Large intestine (tissue), 3 donors: ENCODE data around the gene ACER2. TPM values are rescaled to one million over a fixed set of nuclear protein-coding genes. Genes with fewer than 3 reads are reported as not detected.
A peak's percentile ranks its signal among the peaks of the same experiment; 100 is the strongest.
"Not testable (repeated sequence)": the region's sequence is repeated elsewhere in the genome, so short reads cannot be mapped to it uniquely, and the experiment has no call there.

Source experiments
- DNase-seq, 2 donors: peaks; one replicate each; pipeline versions ENCODE4 v3.0.0 to v3.0.0-alpha.2; 2013
- H3K27ac ChIP-seq: one replicate; pipeline ENCODE4 v1.5.1; 2013; ENCODE audit warnings: low read length
- H3K27me3 ChIP-seq: 2 replicates; pipeline ENCODE4 v1.6.1; 2013; ENCODE audit warnings: low read length; ENCODE audit not compliant: control insufficient read depth, insufficient read depth
- H3K36me3 ChIP-seq: 2 replicates; pipeline ENCODE4 v1.6.1; 2013; ENCODE audit warnings: low read length; ENCODE audit not compliant: control insufficient read depth, insufficient read depth
- H3K4me1 ChIP-seq: one replicate; pipeline ENCODE4 v1.6.1; 2013; ENCODE audit warnings: low read length; ENCODE audit not compliant: control insufficient read depth, insufficient read depth
- H3K4me3 ChIP-seq: one replicate; pipeline ENCODE4 v1.5.1; 2013; ENCODE audit warnings: low read length
- H3K9me3 ChIP-seq: one replicate; pipeline ENCODE4 v1.6.1; 2013; ENCODE audit warnings: mild to moderate bottlenecking, low read depth, low read length, moderate library complexity; ENCODE audit not compliant: control insufficient read depth
- WGBS: methylation state at CpG from one replicate; pipeline ENCODE4 v1.1.5; 2013; ENCODE audit warnings: low lambda C conversion rate; ENCODE audit not compliant: insufficient coverage; 5-methylcytosine and 5-hydroxymethylcytosine counted together
- polyA plus RNA-seq: library from polyadenylated mRNA; unstranded; fragments of 120-200 nt; gene quantifications from one replicate; pipeline ENCODE4 v1.2.1, GENCODE V29; 2013

Gene ACER2
- polyA plus RNA-seq, 1 donor = 3.5 TPM

DNA sequence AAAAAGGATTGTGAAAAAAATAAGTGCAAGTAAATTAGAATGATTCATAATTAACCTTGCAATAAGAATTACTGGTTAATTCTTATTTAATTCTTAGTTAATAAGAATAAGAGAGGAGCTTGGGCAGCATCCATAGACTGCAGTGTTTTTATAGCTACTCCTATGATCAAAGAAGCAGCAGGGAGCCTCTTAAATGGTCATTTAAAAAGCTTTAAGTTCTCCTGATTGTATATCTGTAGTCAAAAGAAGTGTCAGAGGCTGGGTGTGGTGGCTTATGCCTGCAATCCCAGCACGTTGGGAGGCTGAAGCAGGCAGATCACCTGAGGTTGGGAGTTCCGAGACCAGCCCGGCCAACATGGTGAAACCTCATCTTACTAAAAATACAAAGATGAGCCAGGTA lies 14.4 kb downstream of the ACER2 start:
- Histone ChIP-seq H3K27me3 (no peaks in the 10 kb centered on the region), H3K36me3 (no peaks in the 10 kb centered on the region), H3K4me3 (no peak overlapping the region), H3K27ac (no peak overlapping the region), H3K4me1 (no peaks in the 10 kb centered on the region), H3K9me3 (no peaks in the 10 kb centered on the region)
- no peak for DNase-seq
- WGBS = no CpG with 5 or more reads among the region's 3 CpGs

DNA sequence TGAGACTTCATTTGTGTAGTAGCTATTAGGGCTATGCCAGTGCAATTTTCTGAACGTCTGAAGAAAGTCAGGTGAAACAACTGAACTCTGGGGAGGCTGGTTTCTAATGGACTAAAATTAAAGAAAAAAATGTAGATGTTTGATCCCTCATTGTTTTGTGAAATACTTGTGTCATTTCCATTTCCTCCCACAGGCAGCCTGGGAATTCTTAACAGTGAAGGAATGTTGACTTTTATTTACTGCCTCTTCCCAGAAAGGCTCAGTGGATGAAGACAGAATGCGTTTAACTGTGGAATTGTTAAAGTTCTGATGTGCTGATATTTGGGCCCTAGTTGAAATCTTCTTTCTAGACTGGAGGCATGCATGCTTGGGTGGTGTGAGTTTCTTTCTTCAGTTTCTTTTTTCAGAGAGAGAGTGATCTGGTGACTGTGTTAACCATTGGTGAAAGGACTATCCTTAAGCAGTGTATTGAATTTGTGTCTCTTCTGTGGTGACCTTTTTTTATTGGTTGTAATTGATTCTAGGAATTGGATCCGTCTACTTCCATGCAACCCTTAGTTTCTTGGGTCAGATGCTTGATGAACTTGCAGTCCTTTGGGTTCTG lies 15.5 kb downstream of the ACER2 start:
- no peaks in the 10 kb centered on the region for H3K9me3 ChIP-seq
- H3K4me1 ChIP-seq = no peaks in the 10 kb centered on the region
- no CpG with 5 or more reads among the region's 3 CpGs for WGBS
- no peak for DNase-seq
- H3K27ac ChIP-seq = no peak overlapping the region
- H3K36me3 ChIP-seq = no peaks in the 10 kb centered on the region
- no peaks in the 10 kb centered on the region for H3K27me3 ChIP-seq
- no peak overlapping the region for H3K4me3 ChIP-seq

DNA sequence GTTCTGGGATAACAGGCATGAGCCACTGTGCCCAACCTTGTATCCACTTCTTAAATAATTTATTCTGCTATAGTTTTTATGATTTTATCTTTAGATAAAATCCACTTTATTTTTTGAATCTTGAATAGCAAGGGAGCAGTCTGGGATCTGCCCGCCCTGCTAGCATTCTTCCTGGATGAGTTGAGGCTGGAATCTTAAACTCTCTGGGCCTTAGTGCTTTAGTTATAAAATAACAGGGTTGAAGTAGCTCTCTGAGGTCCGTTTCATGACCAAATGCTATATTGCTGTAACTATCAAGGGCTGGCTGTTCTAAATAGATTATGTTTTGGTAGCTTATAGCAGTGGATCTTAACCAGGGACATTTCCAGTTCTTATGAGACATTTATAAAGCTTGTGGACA lies 20.8 kb downstream of the ACER2 start:
- Histone ChIP-seq H3K4me1 (no peaks in the 10 kb centered on the region), H3K4me3 (no peak overlapping the region), H3K9me3 (no peaks in the 10 kb centered on the region), H3K27ac (no peak overlapping the region), H3K27me3 (no peaks in the 10 kb centered on the region), H3K36me3 (no peaks in the 10 kb centered on the region)
- DNase-seq = no peak
- WGBS = no CpG with 5 or more reads among the region's 2 CpGs

DNA sequence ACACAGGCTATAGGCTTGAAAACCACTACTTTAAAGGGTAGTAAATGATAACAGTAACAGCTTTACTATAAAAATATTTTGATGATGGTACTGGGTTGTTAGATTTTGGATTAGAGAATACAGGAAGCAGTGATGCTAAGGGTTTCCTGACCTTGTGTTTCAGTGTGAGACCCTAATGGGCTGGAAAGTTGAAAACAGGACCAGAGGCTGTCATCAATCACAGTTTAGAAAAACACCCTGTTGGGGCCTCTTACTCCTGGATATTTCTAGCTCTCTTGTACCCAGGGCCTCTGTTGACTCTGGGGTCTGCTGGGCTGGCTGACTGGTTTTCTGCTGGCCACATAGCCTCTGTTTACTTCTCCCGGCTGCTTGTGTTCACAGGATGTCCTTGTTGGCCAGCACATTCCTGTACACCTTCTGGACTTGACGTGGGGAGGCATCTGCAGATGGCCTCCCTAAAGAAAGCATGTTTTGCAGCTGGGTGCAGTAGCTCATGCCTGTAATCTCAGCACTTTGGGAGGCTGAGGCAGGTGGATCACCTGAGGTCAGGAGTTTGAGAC lies 21.5 kb downstream of the ACER2 start:
- DNase-seq = no peak
- no peaks in the 10 kb centered on the region for H3K27me3 ChIP-seq
- H3K9me3 ChIP-seq = no peaks in the 10 kb centered on the region
- H3K4me3 ChIP-seq = no peak overlapping the region
- H3K36me3 ChIP-seq = no peaks in the 10 kb centered on the region
- no CpG with 5 or more reads among the region's 2 CpGs for WGBS
- H3K4me1 ChIP-seq = no peaks in the 10 kb centered on the region
- H3K27ac ChIP-seq = no peak overlapping the region

- no peak for DNase-seq
- 88% methylated on average over 1 of the region's 14 CpGs for WGBS
- no peak overlapping the region for H3K27ac ChIP-seq
These were observed 22.8 kb downstream of the ACER2 start for GRCh38 chr9:19431361-19432171.

GRCh38 chr9:19432473-19432872 lies 23.7 kb downstream of the ACER2 start:
- Histone ChIP-seq H3K27ac (no peak overlapping the region), H3K4me3 (no peak overlapping the region), H3K36me3 (no peaks in the 10 kb centered on the region), H3K9me3 (no peaks in the 10 kb centered on the region), H3K27me3 (no peaks in the 10 kb centered on the region), H3K4me1 (no peaks in the 10 kb centered on the region)
- no peak for DNase-seq

More at GRCh38 chr9:19431361-19432171, 22.8 kb downstream of the ACER2 start:
- no peaks in the 10 kb centered on the region for H3K4me1 ChIP-seq
- H3K36me3 ChIP-seq = no peaks in the 10 kb centered on the region
- H3K9me3 ChIP-seq = no peaks in the 10 kb centered on the region
- H3K4me3 ChIP-seq = no peak overlapping the region
- H3K27me3 ChIP-seq = no peaks in the 10 kb centered on the region

- H3K27me3 ChIP-seq, H3K4me3 ChIP-seq, H3K36me3 ChIP-seq, H3K4me1 ChIP-seq, DNase-seq, H3K9me3 ChIP-seq, H3K27ac ChIP-seq: not testable (repeated sequence)
- no CpG with 5 or more reads among the region's 35 CpGs for WGBS
These were observed 24.9 kb downstream of the ACER2 start for GRCh38 chr9:19433729-19434128.

- H3K27ac ChIP-seq = no peak overlapping the region
- DNase-seq = no peak
- no peaks in the 10 kb centered on the region for H3K4me1 ChIP-seq
- no peaks in the 10 kb centered on the region for H3K9me3 ChIP-seq
- H3K36me3 ChIP-seq = no peaks in the 10 kb centered on the region
- WGBS = 100% methylated on average over 1 of the region's 1 CpG
- no peak overlapping the region for H3K4me3 ChIP-seq
- H3K27me3 ChIP-seq = no peaks in the 10 kb centered on the region
These were observed 31.6 kb downstream of the ACER2 start for GRCh38 chr9:19440376-19440775.

DNA sequence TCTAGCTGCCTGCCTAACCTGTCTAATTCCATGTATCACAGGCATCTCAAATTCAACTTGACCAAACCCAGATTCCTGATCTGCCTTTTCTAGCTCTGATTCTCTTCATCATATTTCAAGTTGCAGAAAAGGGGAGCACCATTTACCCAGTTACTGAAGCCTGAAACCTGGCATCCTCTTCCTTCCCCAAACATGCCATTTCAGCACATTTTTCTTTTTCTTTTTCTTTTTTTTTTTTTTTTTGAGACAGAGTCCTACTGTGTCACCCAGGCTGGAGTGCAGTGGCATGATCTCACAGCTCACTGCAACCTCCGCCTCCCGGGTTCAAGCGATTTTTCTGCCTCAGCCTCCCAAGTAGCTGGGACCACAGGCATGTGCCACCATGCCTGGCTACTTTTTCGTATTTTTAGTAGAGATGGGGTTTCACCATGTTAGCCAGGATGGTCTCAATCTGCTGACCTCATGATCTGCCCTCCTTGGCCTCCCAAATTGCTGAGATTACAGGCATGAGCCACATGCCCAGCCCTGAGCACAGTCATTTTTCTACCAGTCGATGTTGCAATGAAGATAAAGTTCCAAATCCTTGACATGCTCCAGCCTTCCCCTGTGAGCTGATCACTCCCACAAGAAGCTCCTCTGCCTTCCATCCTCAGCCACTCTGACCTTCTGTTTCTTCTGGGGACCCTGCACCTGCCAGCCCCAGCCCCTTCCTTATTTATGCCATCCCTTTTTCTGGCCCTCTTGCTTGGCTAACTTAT lies 32.2 kb downstream of the ACER2 start:
- Histone ChIP-seq H3K9me3 (no peaks in the 10 kb centered on the region), H3K27me3 (no peaks in the 10 kb centered on the region), H3K4me3 (no peak overlapping the region), H3K36me3 (no peaks in the 10 kb centered on the region), H3K4me1 (no peaks in the 10 kb centered on the region), H3K27ac (no peak overlapping the region)
- WGBS = 93% methylated on average over 3 of the region's 5 CpGs
- no peak for DNase-seq

GRCh38 chr9:19441730-19442129 lies 32.9 kb downstream of the ACER2 start:
- H3K27ac ChIP-seq = no peak overlapping the region
- 50% methylated on average over 1 of the region's 4 CpGs for WGBS

More at GRCh38 chr9:19441730-19442129, 32.9 kb downstream of the ACER2 start:
- H3K36me3 ChIP-seq = peaks cover 2% of the 10 kb centered on the region
- no peaks in the 10 kb centered on the region for H3K27me3 ChIP-seq
- no peak overlapping the region for H3K4me3 ChIP-seq
- no peaks in the 10 kb centered on the region for H3K9me3 ChIP-seq
- no peaks in the 10 kb centered on the region for H3K4me1 ChIP-seq
- DNase-seq = peak in 1 of 2 donors; percentile 21
